Smooth muscle cell of the brain vasculature (primary cell): ENCODE data around the gene MAMDC4.
"Not testable (repeated sequence)": the region's sequence is repeated elsewhere in the genome, so short reads cannot be mapped to it uniquely, and the experiment has no call there.

ENCODE experiments used
- DNase-seq: peaks from one replicate; pipeline ENCODE4 v3.0.0-alpha.2; 2012; ENCODE audit warnings: low read depth, low spot score

MAMDC4 gene

DNA sequence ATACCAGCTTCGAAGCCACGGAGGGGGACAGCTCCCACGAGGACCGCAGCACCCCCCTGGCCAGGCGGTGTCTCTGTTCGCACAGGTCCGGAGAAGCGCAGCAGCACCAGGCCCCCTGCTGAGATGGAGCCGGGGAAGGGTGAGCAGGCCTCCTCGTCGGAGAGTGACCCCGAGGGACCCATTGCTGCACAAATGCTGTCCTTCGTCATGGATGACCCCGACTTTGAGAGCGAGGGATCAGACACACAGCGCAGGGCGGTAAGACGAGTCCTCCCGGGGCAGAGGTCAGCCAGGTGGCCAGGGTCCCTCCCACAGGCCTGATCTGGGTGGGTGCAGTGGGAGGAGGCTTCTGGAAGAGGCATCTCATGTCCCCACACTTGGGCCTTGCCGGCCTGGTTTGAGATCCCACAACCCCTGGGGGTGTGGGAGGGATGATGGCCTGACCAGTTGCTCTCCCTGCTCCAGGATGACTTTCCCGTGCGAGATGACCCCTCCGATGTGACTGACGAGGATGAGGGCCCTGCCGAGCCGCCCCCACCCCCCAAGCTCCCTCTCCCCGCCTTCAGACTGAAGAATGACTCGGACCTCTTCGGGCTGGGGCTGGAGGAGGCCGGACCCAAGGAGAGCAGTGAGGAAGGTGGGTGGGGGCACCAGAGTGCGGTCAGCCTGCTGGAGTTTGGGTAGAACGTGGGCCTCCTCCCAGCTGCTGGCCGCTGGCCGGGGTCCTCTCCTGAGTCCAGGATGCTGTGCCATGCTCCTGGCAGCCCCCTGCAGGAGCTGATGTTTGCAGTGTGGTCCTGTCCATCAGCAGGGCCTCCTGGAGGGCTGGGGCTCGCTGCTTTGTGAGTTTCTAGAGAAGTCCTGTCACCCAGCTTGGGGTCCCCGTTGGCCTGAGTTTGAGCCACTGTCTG is 12.7 kb upstream of the MAMDC4 start:
- DNase-seq = no peak

DNA sequence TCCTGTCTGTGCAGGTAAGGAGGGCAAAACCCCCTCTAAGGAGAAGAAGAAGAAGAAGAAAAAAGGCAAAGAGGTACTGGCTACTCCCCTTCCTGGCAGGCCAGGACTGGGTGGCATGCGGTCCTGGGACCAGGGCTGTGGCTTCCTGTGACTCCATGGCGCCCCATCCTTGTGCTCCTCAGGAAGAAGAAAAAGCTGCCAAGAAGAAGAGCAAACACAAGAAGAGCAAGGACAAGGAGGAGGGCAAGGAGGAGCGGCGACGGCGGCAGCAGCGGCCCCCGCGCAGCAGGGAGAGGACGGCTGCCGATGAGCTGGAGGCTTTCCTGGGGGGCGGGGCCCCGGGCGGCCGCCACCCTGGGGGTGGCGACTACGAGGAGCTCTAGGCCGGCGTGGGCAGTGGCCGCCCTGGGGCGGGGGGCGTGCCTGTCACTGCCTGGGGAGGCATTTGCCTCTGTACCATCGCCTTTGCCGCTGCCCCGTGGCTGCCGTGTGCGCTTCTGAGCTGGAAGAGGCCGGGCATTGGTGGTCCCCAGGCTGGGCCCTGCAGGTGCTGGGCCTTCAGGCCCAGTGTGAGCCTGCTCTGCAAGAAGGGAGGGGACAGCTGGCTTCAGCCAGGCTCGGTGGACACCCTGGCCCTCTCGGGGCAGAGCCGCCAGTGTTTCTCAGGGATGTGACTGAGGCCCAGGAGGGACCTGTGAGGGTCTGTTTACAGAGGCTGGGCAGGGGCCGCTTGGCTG is 11.8 kb upstream of the MAMDC4 start:
- DNase-seq = no peak

DNA sequence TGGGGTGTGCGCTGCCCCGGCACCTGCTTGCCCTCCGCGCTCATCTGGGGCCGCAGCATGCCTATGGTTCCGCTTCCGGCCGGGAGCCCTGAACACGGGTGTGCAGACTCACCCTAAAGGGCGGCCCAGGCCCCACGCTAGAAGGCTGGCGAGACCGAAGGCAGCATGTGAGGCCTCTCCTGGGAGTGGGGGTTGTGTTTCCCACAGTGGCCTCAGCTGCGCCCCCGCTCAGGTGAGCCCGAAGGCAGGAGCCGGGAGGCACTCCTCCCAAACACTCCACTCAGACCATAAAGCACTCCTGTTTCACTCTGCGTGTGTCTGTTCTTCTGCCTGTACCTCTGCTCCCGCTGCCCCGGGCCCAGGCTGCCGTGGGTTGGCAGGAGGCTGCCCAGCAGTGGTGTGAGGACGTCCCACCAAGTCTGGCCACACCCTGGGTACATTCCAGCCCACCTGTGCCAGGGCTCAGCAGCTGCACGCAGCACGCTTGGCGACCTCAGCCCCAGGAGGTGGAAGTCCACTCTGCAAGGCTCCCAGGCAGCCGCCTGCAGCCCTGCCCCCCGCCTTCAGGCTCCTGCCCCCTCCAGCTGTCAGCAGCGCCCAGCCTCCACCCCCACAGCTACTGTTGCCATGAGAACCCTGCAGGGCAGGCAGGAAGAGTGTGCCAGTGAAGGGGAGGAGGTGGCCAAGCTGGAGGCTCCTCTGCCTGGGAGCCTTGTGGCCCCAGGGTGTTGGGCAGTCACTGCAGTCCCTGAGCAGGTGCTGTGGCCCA is 11.1 kb upstream of the MAMDC4 start:
- DNase-seq = no peak

DNA sequence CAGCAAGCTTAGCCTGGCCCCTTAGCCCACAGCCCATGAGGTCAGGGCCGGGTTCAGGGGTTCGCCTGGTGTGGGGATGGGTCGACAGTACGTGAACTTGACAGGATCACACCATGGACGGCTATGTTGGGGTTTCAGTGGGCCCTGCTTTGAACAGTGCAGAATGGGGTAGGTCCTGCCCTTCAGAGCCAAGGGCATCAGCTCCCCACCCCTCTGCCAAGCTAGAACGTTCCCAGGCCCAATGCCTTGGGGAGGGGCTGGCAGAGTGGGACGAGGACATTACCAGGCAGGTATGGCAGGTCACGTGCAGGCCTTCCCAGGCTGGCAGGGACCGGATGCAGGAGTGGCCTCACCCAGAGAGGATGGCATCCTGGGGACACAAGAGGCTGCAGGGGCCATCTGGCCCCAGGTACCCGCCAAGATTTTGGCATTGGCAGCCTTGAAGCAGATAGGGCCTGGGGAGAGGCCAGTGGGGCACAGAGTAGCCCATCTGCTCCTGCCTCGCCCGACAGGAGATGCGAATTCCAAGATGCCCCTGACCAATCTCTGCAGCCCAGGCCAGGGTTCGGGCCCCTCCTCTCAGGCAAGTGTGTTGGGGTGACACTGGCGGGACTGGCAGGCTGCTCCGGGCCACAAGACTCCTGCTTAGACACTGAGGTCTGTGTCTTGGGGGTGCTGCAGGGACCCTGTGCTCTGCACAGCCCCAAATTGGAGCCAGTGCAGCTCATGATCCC is 10.3 kb upstream of the MAMDC4 start:
- DNase-seq = not testable (repeated sequence)

DNA sequence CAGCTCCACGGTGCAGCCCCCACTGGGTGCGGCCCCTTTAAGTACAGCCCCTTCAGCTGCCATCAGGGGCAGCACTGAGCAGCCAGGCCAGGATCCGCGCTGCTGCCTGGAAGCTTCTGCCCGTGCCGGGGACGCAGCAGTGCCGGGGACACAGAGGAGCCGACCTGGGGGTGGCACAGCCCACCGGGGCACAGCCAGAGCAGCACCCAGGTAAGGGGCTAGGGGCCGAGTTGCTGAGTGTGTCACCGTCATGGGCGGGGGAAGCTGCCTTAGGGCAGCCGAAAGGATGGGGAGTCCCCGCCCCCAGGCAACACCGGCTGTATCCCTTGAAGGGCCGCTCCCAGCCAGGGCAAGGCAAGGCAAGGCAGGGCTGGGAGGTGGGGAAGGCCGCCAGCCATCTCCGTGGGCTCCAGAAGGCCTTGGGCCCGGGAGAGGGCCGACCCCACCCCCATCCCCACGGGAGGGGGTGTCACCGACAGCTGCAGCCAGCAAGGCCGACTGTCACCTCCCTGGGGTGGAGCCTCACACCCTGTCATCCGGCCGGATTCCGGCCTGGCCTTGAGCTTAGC is 9.7 kb upstream of the MAMDC4 start, which contains the start of gene AJM1:
TSS of gene AJM1 (plus strand) at position 99 of the 569 bp plus-strand sequence. CDS start 1,937 bp downstream, outside the sequence.
- not testable (repeated sequence) for DNase-seq

DNA sequence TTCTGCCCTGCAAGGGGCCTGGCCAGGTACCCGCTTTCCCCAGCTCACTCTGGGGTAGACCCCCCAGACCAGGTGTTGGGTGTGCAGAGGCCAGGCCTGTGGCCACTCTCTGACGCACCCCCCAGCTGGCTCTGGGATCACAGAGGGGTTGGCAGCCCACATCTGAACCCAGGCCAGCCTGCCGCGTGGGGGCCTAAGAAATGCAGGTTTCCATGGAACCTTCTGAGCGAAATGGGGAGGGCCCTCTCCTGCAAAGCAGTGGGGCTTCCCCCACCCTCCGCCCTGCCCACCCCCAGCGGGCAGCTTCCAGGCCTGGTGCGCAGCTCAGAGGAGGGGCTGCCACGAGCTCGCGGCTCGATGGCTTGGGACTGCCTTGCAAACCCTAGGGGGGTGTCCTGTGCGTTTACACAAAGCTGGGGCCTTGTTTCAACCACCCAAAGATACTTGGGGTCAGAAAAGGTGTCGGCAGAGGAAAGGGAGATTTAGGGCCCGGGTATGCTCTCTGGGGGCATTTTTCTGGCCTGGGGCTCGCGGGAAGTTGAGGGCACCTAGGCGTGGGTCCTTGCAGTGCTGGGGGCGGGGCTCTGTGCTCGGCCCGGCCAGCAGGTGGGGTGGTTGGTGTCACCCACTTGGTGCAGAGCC is 8.9 kb upstream of the MAMDC4 start:
- not testable (repeated sequence) for DNase-seq

DNA sequence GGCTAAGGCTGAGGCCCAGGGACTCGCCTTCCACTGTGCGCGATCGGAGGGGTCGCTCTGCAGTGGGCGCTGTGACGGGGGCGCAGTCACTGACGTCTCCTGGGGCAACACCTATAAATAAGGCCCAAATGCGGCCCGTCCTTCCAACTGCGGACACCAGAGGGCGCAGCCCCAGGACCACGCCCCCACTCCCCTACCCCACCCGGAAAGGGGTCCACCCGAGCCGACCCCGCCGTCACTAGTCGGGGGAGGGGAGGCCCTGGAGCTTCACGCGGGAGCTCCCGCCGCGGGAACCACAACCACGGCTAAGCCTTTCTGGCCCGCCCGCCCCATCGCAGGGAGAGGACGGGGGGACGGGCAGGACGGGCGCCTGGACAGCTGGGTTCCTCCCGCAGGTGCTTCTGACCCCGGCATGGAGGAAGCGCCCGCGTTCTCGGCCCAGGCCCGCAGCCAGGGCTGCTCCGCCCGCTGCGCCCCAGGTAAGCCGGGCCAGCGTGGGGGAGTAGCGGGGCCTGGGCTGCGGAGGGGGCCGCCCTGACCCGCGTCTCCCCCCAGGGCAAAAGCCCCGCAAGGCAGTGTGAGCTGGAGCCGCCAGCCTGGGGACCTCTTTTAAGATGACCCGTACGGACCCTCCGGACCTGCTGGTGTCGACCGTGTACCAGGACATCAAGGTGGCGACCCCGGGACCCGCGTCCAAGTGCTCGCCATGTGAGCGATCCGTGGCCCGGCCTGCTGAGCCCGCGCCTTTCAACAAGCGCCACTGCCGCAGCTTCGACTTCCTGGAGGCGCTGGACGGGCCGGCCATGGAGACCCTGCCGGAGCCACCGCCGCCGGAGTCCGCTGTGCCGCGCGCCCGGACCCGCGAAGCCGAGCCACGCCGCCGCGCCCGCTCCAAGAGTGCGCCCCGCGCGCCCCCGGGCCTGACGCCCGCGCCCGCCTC is 8.1 kb upstream of the MAMDC4 start:
- not testable (repeated sequence) for DNase-seq

DNA sequence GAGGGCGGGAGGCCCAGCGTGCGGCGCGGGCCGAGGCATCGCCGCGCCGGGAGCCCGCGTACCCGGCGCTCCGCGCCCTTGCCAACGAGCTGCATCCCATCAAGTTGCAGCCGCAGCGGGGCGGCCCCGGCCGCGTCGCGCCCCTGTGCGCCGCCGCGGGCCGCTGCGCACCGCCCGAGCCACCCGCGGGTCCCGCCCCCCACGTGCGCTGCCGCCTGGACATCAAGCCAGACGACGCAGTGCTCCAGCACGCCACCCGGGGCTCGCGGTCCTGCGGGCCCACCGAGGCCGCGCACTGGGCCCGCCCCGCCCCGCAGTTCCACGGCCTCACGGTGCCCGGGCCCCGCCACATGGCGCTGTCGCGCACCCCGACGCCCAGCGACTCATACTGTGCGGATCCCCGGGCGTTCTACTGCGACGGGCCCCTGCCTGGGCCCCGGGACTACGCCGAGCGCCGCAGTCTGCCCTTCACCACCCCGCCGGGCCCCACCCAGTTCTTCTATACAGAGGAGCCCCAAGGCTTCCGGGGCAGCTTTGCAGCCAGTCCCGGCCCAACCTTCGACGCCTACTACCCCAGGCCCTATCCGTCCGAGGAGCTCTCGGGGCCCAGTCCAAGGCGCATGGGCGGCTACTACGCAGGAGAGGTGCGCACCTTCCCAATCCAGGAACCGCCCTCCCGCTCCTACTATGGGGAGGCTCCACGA is 7.2 kb upstream of the MAMDC4 start:
- no peak for DNase-seq

DNA sequence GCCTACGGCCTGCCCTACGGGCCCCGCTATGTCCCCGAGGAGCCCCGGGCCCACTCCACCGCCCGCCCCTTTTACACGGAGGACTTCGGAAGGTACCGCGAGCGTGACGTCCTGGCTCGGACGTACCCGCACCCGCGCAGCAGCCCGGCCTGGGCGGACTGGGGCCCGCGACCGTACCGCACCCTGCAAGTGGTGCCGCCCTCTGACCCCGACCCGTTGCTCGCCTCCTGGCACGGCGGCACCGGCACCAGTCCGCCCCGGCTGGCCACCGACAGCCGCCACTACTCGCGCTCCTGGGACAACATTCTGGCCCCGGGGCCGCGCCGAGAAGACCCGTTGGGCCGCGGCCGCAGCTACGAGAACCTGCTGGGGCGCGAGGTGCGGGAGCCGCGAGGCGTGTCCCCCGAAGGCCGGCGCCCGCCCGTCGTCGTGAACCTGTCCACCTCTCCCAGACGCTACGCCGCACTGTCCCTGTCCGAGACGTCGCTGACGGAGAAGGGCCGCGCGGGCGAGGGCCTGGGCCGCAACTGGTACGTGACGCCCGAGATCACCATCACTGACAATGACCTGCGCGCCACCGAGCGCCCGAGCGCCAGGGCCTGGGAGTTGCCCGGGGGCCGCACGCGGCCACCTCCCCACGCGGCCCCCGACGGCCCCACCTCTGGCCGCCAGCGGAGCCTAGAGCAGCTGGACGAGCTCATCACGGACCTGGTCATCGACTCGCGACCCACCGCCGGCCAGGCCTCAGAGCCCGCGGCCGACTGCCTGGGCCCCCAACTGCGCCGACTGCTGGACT is 6.5 kb upstream of the MAMDC4 start:
- no peak for DNase-seq

DNA sequence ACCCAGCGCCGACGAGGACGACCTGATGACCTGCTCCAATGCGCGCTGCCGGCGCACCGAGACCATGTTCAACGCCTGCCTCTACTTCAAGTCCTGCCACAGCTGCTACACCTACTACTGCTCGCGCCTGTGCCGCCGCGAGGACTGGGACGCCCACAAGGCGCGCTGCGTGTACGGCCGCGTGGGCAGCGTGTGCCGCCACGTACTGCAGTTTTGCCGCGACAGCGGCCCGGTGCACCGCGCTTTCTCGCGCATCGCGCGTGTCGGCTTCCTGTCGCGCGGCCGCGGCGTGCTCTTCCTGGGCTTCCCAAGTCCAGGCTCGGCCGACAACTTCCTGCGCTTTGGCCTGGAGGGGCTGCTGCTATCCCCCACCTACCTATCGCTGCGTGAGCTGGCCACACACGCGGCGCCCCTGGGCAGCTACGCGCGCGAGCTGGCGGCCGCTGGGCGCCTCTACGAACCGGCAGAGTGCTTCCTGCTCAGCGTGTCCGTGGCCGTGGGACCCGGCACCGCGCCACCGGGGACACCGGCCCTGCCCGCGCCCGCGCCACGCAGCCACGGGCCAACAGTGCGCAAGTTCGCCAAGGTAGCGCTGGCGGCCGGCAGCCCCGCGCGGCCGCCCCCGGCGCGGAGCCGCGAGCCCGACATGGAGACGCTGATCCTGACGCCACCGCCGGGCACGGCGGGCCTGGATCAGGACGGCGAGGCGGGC is 5.6 kb upstream of the MAMDC4 start:
- DNase-seq = no peak

DNA sequence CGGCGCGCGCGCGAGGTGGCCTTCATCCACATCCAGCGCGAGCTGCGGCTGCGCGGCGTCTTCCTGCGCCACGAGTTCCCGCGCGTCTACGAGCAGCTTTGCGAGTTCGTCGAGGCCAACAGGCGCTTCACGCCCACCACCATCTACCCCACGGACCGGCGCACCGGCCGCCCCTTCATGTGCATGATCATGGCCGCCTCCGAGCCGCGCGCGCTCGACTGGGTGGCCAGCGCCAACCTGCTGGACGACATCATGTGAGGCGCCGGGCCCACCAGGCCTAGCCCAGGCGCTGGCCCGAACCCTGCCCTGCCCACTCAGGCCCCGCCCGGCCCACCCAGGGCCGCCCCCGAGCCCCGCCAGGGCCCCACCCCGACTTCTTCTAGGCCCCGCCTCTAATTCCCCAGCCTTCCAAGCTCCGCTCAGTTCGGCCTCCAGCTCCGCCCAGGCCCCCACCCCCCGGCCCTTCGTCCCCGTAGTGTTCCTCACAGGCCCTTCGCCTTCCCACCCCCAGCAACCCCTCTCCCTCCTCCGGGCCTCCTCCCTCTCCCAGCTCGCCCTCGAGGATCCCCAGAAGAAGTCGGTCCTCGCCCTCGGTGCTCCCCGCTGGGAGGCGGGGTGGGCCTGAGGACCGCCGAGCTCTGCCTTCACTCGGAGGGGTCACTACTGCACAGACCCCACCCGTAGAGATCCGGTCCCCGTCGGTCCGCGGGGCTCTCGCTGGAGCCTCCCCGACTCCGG is 4.9 kb upstream of the MAMDC4 start:
- no peak for DNase-seq

DNA sequence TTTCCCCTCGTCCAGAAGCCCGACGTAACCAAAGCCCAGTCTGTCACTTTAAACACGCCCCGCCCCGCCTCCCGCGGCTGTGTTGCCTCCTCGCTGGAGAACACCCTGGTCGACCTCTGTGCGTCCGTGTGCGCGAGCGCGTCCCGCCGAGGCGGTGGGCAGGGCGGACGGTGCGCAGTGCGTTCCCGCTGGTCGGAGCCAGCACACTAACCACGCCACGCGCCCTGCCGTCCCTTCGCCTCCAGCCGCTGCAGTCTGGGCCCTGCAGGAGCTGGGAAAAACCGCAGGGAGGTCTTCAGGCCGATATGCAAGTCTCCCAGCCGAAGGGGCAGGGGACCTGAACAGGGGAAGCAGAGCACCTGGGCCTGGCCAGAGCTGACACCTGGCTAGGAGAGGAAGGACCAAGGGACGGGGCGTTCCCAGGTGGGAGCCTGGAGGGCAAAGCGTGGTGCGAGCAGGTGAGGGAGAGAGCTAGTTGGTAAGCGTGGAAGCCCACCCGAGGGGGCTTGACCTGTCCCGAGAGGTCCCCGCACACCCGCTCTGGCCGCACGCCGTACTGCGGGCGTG is 4.2 kb upstream of the MAMDC4 start:
- DNase-seq = no peak

DNA sequence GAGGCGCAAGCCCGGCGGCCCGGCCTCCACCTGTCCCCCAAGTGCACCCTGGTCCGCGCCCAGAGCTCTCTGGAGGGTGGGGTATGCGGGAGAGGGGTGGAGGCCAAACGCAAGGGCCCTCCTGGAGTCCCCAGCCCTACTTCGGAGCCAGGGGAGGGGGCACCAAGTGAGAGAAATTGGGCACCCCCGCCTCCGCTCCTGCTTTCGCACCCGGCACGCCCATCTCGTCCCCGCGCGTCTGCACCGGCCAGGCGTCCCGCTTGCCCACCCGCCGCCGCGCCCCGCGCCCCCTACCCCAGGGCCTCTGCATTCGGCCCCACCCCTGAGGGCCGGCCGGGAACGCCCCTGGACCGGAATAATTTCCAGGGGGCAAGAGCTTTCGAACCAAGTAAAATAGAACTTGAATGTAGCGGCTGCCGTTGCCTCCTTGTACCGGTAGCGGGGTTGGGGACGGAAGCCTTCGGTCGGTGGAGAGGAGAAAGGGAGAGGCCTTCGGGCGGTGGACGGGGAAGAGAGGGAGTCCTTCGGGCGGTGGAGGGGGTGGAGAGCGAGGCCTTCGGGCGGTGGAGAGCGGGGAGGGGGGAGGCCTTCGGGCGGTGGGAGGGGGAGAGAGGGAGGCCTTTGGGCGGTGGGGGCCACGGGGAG is 3.6 kb upstream of the MAMDC4 start:
- no peak for DNase-seq

DNA sequence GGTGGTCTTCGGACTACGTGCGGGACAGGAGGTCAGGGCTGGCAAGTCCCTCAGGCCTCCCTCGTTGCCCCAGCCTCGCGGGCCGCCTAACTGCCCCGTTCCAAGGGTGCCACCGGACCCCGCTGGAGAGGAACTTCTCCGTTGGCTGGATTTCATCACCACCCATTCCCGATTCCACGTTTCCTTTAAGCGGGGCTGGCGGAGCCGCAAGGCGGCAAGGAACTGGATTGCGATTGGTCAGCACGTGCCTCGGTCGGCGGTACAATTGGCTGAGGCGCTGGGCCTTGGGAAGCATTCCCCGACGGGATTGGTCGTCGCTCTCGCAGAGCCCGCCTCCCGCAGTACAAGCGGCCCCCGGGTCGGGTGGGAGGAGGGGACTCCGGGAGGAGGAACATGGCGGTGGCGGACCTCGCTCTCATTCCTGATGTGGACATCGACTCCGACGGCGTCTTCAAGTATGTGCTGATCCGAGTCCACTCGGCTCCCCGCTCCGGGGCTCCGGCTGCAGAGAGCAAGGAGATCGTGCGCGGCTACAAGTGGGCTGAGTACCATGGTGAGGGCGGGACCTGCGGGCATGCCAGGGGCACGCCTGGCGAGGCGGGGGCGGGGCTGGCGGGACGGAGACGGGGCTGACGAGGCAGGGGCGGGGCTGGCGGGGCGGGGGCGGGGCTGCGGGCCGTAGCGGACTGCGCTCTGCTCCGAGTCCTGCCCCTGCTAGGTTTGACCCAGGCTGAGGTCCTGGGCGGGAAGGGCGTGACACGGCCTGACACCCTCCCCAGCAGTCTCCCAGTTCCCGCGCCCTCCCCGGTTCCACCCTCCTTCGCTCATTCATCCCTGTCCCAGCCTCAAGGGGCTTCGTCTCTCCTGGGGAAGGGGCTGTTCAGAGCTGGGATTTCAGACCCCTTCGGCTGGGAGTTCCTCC is 2.8 kb upstream of the MAMDC4 start, which contains the start of gene PHPT1:
TSS of gene PHPT1 (plus strand) at position 372 of the 922 bp plus-strand sequence. CDS start at position 394, 22 bp downstream.
- DNase-seq = peak; percentile 99
